Putamen (tissue), 1 donor: ENCODE results near the gene KDELR3.
A peak's percentile ranks its signal among the peaks of the same experiment; 100 is the strongest.

Source experiments
- DNase-seq: peaks from one replicate; pipeline ENCODE4 v3.0.0-alpha.2; 2016; ENCODE audit warnings: low spot score

KDELR3 gene

GRCh38 chr22:38519453-38520250, 51.8 kb downstream of the KDELR3 start:
- DNase-seq, result peak; percentile 71

GRCh38 chr22:38523029-38523428, 55.1 kb downstream of the KDELR3 start:
- no peak for DNase-seq

- no peak for DNase-seq
These were observed 55.6 kb downstream of the KDELR3 start for GRCh38 chr22:38523479-38523878.

- no peak for DNase-seq
These were observed 56.5 kb downstream of the KDELR3 start for GRCh38 chr22:38524429-38524828.

GRCh38 chr22:38531251-38531938, 63.5 kb downstream of the KDELR3 start:
- DNase-seq, result no peak
